Progenitor cell of endocrine pancreas (in vitro differentiated cells): Measurements from ENCODE around the gene ANAPC15. TPM values are rescaled to one million over a fixed set of nuclear protein-coding genes. Genes with fewer than 3 reads are reported as not detected.

ENCODE experiments used
- DNase-seq: peaks from one replicate; pipeline ENCODE4 v3.0.0; 2021; ENCODE audit warnings: low spot score; ENCODE audit not compliant: unreplicated experiment
- H3K27ac Mint-ChIP-seq: 2 replicates; pipeline ENCODE4 v1.8.0; 2021; ENCODE audit warnings: mild to moderate bottlenecking, moderate library complexity, mixed read lengths
- H3K27me3 Mint-ChIP-seq: 2 replicates; pipeline ENCODE4 v1.8.0; 2021; ENCODE audit warnings: mixed read lengths
- H3K36me3 Mint-ChIP-seq: 2 replicates; pipeline ENCODE4 v1.8.0; 2022; ENCODE audit warnings: mixed read lengths; ENCODE audit not compliant: insufficient read depth
- H3K4me1 Mint-ChIP-seq: 2 replicates; pipeline ENCODE4 v1.8.0; 2021; ENCODE audit warnings: low read depth, mixed read lengths
- H3K4me3 Mint-ChIP-seq: 2 replicates; pipeline ENCODE4 v1.8.0; 2021; ENCODE audit warnings: low read depth, mild to moderate bottlenecking, moderate library complexity, mixed read lengths
- H3K9me3 Mint-ChIP-seq: 2 replicates; pipeline ENCODE4 v1.8.0; 2021; ENCODE audit warnings: low read depth, mixed read lengths
- CTCF ChIP-seq: fragments of 200-600 bp; sonication (generic); IDR thresholded peaks from one replicate; pipeline ENCODE4 v1.5.0; 2021; ENCODE audit warnings: antibody characterized with exemption, mild to moderate bottlenecking; ENCODE audit not compliant: unreplicated experiment
- total RNA-seq: library from RNA; stranded (reverse); gene quantifications from 2 replicates; pipeline ENCODE4 v1.2.1, GENCODE V29; 2021

ANAPC15 gene
- total RNA-seq, 1 donor from 2014 or later: 61.3 TPM

GRCh38 chr11:72085621-72086351 is 26.7 kb downstream of the ANAPC15 start:
- no peak for DNase-seq
- no peaks in the 10 kb centered on the region for H3K27me3 Mint-ChIP-seq
- H3K36me3 Mint-ChIP-seq: no peaks in the 10 kb centered on the region
- H3K4me1 Mint-ChIP-seq: peaks cover 2% of the 10 kb centered on the region
- no peak overlapping the region for H3K4me3 Mint-ChIP-seq
- no peaks in the 10 kb centered on the region for H3K9me3 Mint-ChIP-seq
- TF ChIP-seq CTCF: no peak
- no peak overlapping the region for H3K27ac Mint-ChIP-seq

- Mint-ChIP-seq H3K27ac (no peak overlapping the region), H3K4me3 (no peak overlapping the region), H3K36me3 (no peaks in the 10 kb centered on the region), H3K9me3 (no peaks in the 10 kb centered on the region), H3K27me3 (no peaks in the 10 kb centered on the region), H3K4me1 (peaks cover 4% of the 10 kb centered on the region)
- no peak for DNase-seq
- no peak for TF ChIP-seq CTCF
These were observed 27.5 kb downstream of the ANAPC15 start for GRCh38 chr11:72084965-72085364.

GRCh38 chr11:72084076-72084475 is 28.4 kb downstream of the ANAPC15 start:
- Mint-ChIP-seq H3K4me1 (peaks cover 7% of the 10 kb centered on the region), H3K27ac (no peak overlapping the region), H3K9me3 (no peaks in the 10 kb centered on the region), H3K4me3 (no peak overlapping the region), H3K36me3 (no peaks in the 10 kb centered on the region), H3K27me3 (no peaks in the 10 kb centered on the region)
- no peak for TF ChIP-seq CTCF
- DNase-seq: no peak

GRCh38 chr11:72083414-72083813 is 29.1 kb downstream of the ANAPC15 start:
- Mint-ChIP-seq H3K27me3 (no peaks in the 10 kb centered on the region), H3K36me3 (no peaks in the 10 kb centered on the region)

GRCh38 chr11:72081821-72082453 is 30.6 kb downstream of the ANAPC15 start:
- Mint-ChIP-seq H3K4me3 (peak overlapping the region; percentile 93), H3K9me3 (no peaks in the 10 kb centered on the region), H3K27ac (peak overlapping the region; percentile 99), H3K4me1 (peaks cover 15% of the 10 kb centered on the region), H3K27me3 (no peaks in the 10 kb centered on the region), H3K36me3 (no peaks in the 10 kb centered on the region)
- no peak for DNase-seq
- no peak for TF ChIP-seq CTCF

More at GRCh38 chr11:72083414-72083813, 29.1 kb downstream of the ANAPC15 start:
- Mint-ChIP-seq H3K9me3 (no peaks in the 10 kb centered on the region), H3K4me1 (peaks cover 14% of the 10 kb centered on the region), H3K27ac (no peak overlapping the region), H3K4me3 (no peak overlapping the region)
- no peak for TF ChIP-seq CTCF
- DNase-seq: no peak
